Esophagus squamous epithelium (tissue), 4 donors: ENCODE results near the gene HES6.

Experiments
- POLR2A ChIP-seq, 4 donors: fragments of 450-650 bp; IDR thresholded peaks; one replicate each; pipeline ENCODE4 v1.6.1; 2017; ENCODE audit warnings: antibody characterized with exemption in 4 of 4, mild to moderate bottlenecking in 4 of 4, moderate library complexity in 3 of 4
- TF ChIP-seq, protein P1 (sequence below), 6 experiments: fragments of 450-650 bp in 4 of 6; fragments of 200-600 bp in 2 of 6; sonication (generic) in 2 of 6; IDR thresholded peaks; one replicate each; pipeline ENCODE4 v1.5.1; 2016 to 2019; ENCODE audit warnings: antibody characterized with exemption in 6 of 6, mild to moderate bottlenecking in 4 of 6, moderate library complexity in 4 of 6

DNA sequence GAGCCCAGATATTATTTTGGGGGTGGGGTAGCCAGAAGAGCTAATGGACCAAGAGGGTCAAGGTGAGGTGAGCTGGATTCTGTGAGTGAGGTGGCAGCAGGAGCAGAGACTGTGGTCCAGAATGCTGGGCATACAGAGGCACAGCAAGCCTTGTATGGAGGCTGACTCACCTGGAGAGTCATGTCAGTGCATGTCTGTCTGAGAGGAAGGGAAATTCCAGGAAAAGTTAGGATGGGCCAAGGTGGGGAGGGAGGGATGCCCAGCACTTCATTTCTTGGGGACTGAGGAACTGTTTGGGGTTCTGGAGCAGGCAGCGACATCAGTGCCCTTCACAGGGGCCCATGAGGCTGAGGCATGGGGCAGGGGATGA lies 27.5 kb upstream of the HES6 start:
- TF ChIP-seq, protein P1, sequence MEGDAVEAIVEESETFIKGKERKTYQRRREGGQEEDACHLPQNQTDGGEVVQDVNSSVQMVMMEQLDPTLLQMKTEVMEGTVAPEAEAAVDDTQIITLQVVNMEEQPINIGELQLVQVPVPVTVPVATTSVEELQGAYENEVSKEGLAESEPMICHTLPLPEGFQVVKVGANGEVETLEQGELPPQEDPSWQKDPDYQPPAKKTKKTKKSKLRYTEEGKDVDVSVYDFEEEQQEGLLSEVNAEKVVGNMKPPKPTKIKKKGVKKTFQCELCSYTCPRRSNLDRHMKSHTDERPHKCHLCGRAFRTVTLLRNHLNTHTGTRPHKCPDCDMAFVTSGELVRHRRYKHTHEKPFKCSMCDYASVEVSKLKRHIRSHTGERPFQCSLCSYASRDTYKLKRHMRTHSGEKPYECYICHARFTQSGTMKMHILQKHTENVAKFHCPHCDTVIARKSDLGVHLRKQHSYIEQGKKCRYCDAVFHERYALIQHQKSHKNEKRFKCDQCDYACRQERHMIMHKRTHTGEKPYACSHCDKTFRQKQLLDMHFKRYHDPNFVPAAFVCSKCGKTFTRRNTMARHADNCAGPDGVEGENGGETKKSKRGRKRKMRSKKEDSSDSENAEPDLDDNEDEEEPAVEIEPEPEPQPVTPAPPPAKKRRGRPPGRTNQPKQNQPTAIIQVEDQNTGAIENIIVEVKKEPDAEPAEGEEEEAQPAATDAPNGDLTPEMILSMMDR (IDR thresholded peaks at IDR 0.05), result no peak
- TF ChIP-seq POLR2A (IDR thresholded peaks at IDR 0.05), result no peak
